GM12874 (cell line): ENCODE data around the gene LIMS1.

Experiments
- CTCF ChIP-seq: IDR thresholded peaks from 2 replicates; pipeline ENCODE4 v1.5.1; 2011; ENCODE audit warnings: low read depth, mild to moderate bottlenecking, control low read depth, low read length, moderate library complexity; ENCODE audit not compliant: insufficient read depth

LIMS1 gene

GRCh38 chr2:108586116-108586515 is 51.8 kb downstream of the LIMS1 start:
- no peak for TF ChIP-seq CTCF

- no peak for TF ChIP-seq CTCF
These were observed 52.4 kb downstream of the LIMS1 start for GRCh38 chr2:108586631-108587030.

GRCh38 chr2:108587621-108588020 is 53.4 kb downstream of the LIMS1 start:
- no peak for TF ChIP-seq CTCF

- no peak for TF ChIP-seq CTCF
These were observed 53.9 kb downstream of the LIMS1 start for GRCh38 chr2:108588070-108588668.

GRCh38 chr2:108589372-108589771 is 55.1 kb downstream of the LIMS1 start:
- TF ChIP-seq CTCF, result no peak

- no peak for TF ChIP-seq CTCF
These were observed 55.5 kb downstream of the LIMS1 start for GRCh38 chr2:108589781-108590180.

GRCh38 chr2:108591163-108591562 is 56.9 kb downstream of the LIMS1 start:
- TF ChIP-seq CTCF, result no peak
